Upper lobe of left lung (tissue), 6 donors: ENCODE data around the gene RNF123. TPM values are rescaled to one million over a fixed set of nuclear protein-coding genes. Genes with fewer than 3 reads are reported as not detected.
"Not testable (repeated sequence)": the region's sequence is repeated elsewhere in the genome, so short reads cannot be mapped to it uniquely, and the experiment has no call there.

ENCODE experiments used
- ATAC-seq, 2 donors: fragments of 200-7000 bp; cut with Tn5 transposase; one replicate each; pipeline ENCODE4 v1.9.1; 2022; ENCODE audit warnings: mild to moderate bottlenecking in 2 of 2, moderate library complexity in 2 of 2; ENCODE audit not compliant: low FRiP score in 2 of 2
- DNase-seq, 2 donors: peaks; one replicate each; pipeline ENCODE4 v3.0.0-alpha.2; 2019 to 2020
- H3K27ac ChIP-seq, 4 donors: fragments of 200-600 bp; sonication (generic); one replicate each; pipeline ENCODE4 v1.5.1; 2016 to 2019
- H3K27me3 ChIP-seq, 4 donors: fragments of 200-600 bp; sonication (generic); one replicate each; pipeline ENCODE4 v1.5.1; 2017 to 2019
- H3K36me3 ChIP-seq, 4 donors: fragments of 200-600 bp; sonication (generic); one replicate each; pipeline ENCODE4 v1.5.1; 2016 to 2019
- H3K4me1 ChIP-seq, 4 donors: fragments of 200-600 bp; sonication (generic); one replicate each; pipeline ENCODE4 v1.5.1; 2018 to 2019
- H3K4me3 ChIP-seq, 4 donors: fragments of 200-600 bp; sonication (generic); one replicate each; pipeline ENCODE4 v1.5.1; 2017 to 2019; ENCODE audit warnings: mild to moderate bottlenecking in 2 of 4, moderate library complexity in 1 of 4
- H3K9me3 ChIP-seq, 4 donors: fragments of 200-600 bp; sonication (generic); one replicate each; pipeline ENCODE4 v1.5.1; 2018 to 2019
- CTCF ChIP-seq, 6 experiments: fragments of 450-650 bp in 4 of 6; fragments of 200-600 bp in 2 of 6; sonication (generic) in 2 of 6; IDR thresholded peaks; one replicate each; pipeline ENCODE4 v1.5.1; 2016 to 2019; ENCODE audit warnings: antibody characterized with exemption in 6 of 6
- EP300 ChIP-seq, 4 donors: sonication (generic); formaldehyde crosslinking; IDR thresholded peaks; one replicate each; pipeline ENCODE4 v1.5.1; 2017; ENCODE audit warnings: antibody characterized with exemption in 4 of 4, control low read depth in 2 of 4
- POLR2AphosphoS5 ChIP-seq, 2 donors: sonication (generic); formaldehyde crosslinking; IDR thresholded peaks; one replicate each; pipeline ENCODE4 v1.5.1; 2017; ENCODE audit warnings: antibody characterized with exemption in 2 of 2
- WGBS, 2 donors: methylation state at CpG; one replicate each; pipeline ENCODE4 v1.1.5; 2017 to 2018; 5-methylcytosine and 5-hydroxymethylcytosine counted together
- total RNA-seq, 6 donors: library from RNA; depleted of rRNA in 4 of 6; stranded (reverse); fragments of >200 nt in 4 of 6; gene quantifications; one replicate each; pipeline versions ENCODE4 v1.1.0 to v1.2.1, GENCODE V29; 2016 to 2021
- donor health status: DM: no; HTN: no; CAD: no; lungs with moderate emphysema.
- donor health status: DM: no; HTN: yes; CAD: no; lungs with severe emphysema.

The RNF123 gene
- total RNA-seq, 6 donors from 2014 or later = 14.2 to 71.2 (median 42.2) TPM

- DNase-seq (no peak), ATAC-seq (no peak)
- peaks cover 0 to 12% (median 5%) of the 10 kb centered on the region in 4 donors for H3K4me1 ChIP-seq
- TF ChIP-seq POLR2AphosphoS5 (IDR thresholded peaks at IDR 0.05) (no peak), CTCF (IDR thresholded peaks at IDR 0.05) (no peak)
- H3K27me3 ChIP-seq = no peaks in the 10 kb centered on the region
- H3K27ac ChIP-seq = no peak overlapping the region
- H3K9me3 ChIP-seq = no peaks in the 10 kb centered on the region
- H3K4me3 ChIP-seq = no peak overlapping the region
- peaks cover 29 to 84% (median 72%) of the 10 kb centered on the region in 4 donors for H3K36me3 ChIP-seq
- 83 to 90% methylated on average over 1 to 4 of the region's 4 CpGs for WGBS, 2 donors
Observed at GRCh38 chr3:49681543-49681942, 7.8 kb upstream of the RNF123 start.

- no peak overlapping the region for H3K27ac ChIP-seq
- no peaks in the 10 kb centered on the region for H3K27me3 ChIP-seq
- ATAC-seq (no peak), DNase-seq (no peak)
- no peak overlapping the region for H3K4me3 ChIP-seq
- no peaks in the 10 kb centered on the region for H3K9me3 ChIP-seq
- peaks cover 25 to 68% (median 58%) of the 10 kb centered on the region in 4 donors for H3K36me3 ChIP-seq
- WGBS, 2 donors = 91 to 100% methylated on average over 1 to 6 of the region's 6 CpGs
- H3K4me1 ChIP-seq = peaks cover 3 to 19% (median 8%) of the 10 kb centered on the region in 4 donors
- TF ChIP-seq EP300 (IDR thresholded peaks at IDR 0.05) = no peak
- TF ChIP-seq CTCF (IDR thresholded peaks at IDR 0.05) = no peak
Observed at GRCh38 chr3:49683162-49683561, 6.2 kb upstream of the RNF123 start.

- 100% methylated on average over 2 of the region's 2 CpGs; no CpG with 5 or more reads in 1 of the 2 donors for WGBS, 2 donors
- not testable (repeated sequence) for ATAC-seq, H3K27me3 ChIP-seq, DNase-seq, H3K27ac ChIP-seq, H3K4me3 ChIP-seq, H3K9me3 ChIP-seq
- Histone ChIP-seq H3K36me3 (peaks cover 17 to 55% (median 46%) of the 10 kb centered on the region in 4 donors), H3K4me1 (peaks cover 10 to 28% (median 15%) of the 10 kb centered on the region in 4 donors)
Observed at GRCh38 chr3:49684453-49684852, 4.9 kb upstream of the RNF123 start.

GRCh38 chr3:49685103-49685502 lies 4.3 kb upstream of the RNF123 start:
- H3K36me3 ChIP-seq = peaks cover 17 to 48% (median 40%) of the 10 kb centered on the region in 4 donors
- H3K27me3 ChIP-seq, H3K9me3 ChIP-seq, H3K27ac ChIP-seq, DNase-seq, ATAC-seq, H3K4me3 ChIP-seq: not testable (repeated sequence)
- H3K4me1 ChIP-seq = peaks cover 12 to 31% (median 18%) of the 10 kb centered on the region in 4 donors
- WGBS, 2 donors = 93 to 97% methylated on average over 5 to 10 of the region's 10 CpGs

- Histone ChIP-seq H3K36me3 (peaks cover 9 to 41% (median 35%) of the 10 kb centered on the region in 4 donors), H3K4me1 (peaks cover 20 to 39% (median 25%) of the 10 kb centered on the region in 4 donors), H3K4me3 (peak overlapping the region in 3 of 4 donors; percentile 33 to 42 (median 42))
- ATAC-seq, H3K27me3 ChIP-seq, H3K9me3 ChIP-seq, H3K27ac ChIP-seq: not testable (repeated sequence)
- WGBS, 2 donors = 26% methylated on average over 16 of the region's 36 CpGs; no CpG with 5 or more reads in 1 of the 2 donors
- DNase-seq = peak in 1 of 2 donors; percentile 81
Observed at GRCh38 chr3:49685846-49686245, 3.5 kb upstream of the RNF123 start.

- Histone ChIP-seq H3K4me1 (peaks cover 24 to 44% (median 29%) of the 10 kb centered on the region in 4 donors), H3K27ac (peak overlapping the region in 1 of 4 donors; percentile 21), H3K4me3 (peak overlapping the region in 3 of 4 donors; percentile 33 to 42 (median 42)), H3K36me3 (peaks cover 8 to 36% (median 30%) of the 10 kb centered on the region in 4 donors)
- not testable (repeated sequence) for H3K27me3 ChIP-seq, H3K9me3 ChIP-seq
- DNase-seq = peak; percentile 84 to 85
- peak; percentile 10 to 66 for ATAC-seq
- 0% methylated on average over 15 of the region's 29 CpGs; no CpG with 5 or more reads in 1 of the 2 donors for WGBS, 2 donors
Observed at GRCh38 chr3:49686346-49686745, 3.0 kb upstream of the RNF123 start.

GRCh38 chr3:49686769-49687423 lies 2.5 kb upstream of the RNF123 start:
- Histone ChIP-seq H3K27ac (peak overlapping the region in 1 of 4 donors; percentile 21), H3K36me3 (peaks cover 8 to 30% (median 24%) of the 10 kb centered on the region in 4 donors), H3K4me1 (peaks cover 24 to 49% (median 30%) of the 10 kb centered on the region in 4 donors), H3K4me3 (peak overlapping the region in 3 of 4 donors; percentile 33 to 42 (median 42))
- DNase-seq = peak; percentile 87 to 88
- peak; percentile 60 to 72 for ATAC-seq
- WGBS, 2 donors = 20 to 63% methylated on average over 4 to 25 of the region's 44 CpGs
- H3K27me3 ChIP-seq, H3K9me3 ChIP-seq: not testable (repeated sequence)

- DNase-seq = peak in 1 of 2 donors; percentile 54
- ATAC-seq = not testable (repeated sequence)
- WGBS, 2 donors = 95% methylated on average over 12 of the region's 12 CpGs; no CpG with 5 or more reads in 1 of the 2 donors
Observed at GRCh38 chr3:49687424-49687795, 1.9 kb upstream of the RNF123 start.

GRCh38 chr3:49688338-49689045 lies 865 bp upstream of the RNF123 start:
- H3K27ac ChIP-seq = peak overlapping the region; percentile 56 to 90 (median 82)
- H3K4me3 ChIP-seq = peak overlapping the region in 3 of 4 donors; percentile 92 to 100 (median 98)
- not testable (repeated sequence) for DNase-seq, H3K9me3 ChIP-seq, ATAC-seq, H3K27me3 ChIP-seq
- WGBS, 2 donors = 61 to 100% methylated on average over 1 to 7 of the region's 7 CpGs
- H3K36me3 ChIP-seq = peaks cover under 1 to 14% (median 8%) of the 10 kb centered on the region in 4 donors
- peaks cover 24 to 50% (median 30%) of the 10 kb centered on the region in 4 donors for H3K4me1 ChIP-seq

More at GRCh38 chr3:49687424-49687795, 1.9 kb upstream of the RNF123 start:
- H3K27me3 ChIP-seq, H3K9me3 ChIP-seq, H3K27ac ChIP-seq, H3K4me3 ChIP-seq: not testable (repeated sequence)
- Histone ChIP-seq H3K4me1 (peaks cover 24 to 50% (median 30%) of the 10 kb centered on the region in 4 donors), H3K36me3 (peaks cover 8 to 25% (median 19%) of the 10 kb centered on the region in 4 donors)
